HG02884 (cell line): ENCODE results near the gene ARVCF.

Source experiments
- ATAC-seq: cut with Tn5 transposase; IDR thresholded peaks from one replicate; pipeline ENCODE4 v1.9.1; 2021; ENCODE audit warnings: mild to moderate bottlenecking, moderate library complexity; ENCODE audit not compliant: unreplicated experiment

ARVCF gene

DNA sequence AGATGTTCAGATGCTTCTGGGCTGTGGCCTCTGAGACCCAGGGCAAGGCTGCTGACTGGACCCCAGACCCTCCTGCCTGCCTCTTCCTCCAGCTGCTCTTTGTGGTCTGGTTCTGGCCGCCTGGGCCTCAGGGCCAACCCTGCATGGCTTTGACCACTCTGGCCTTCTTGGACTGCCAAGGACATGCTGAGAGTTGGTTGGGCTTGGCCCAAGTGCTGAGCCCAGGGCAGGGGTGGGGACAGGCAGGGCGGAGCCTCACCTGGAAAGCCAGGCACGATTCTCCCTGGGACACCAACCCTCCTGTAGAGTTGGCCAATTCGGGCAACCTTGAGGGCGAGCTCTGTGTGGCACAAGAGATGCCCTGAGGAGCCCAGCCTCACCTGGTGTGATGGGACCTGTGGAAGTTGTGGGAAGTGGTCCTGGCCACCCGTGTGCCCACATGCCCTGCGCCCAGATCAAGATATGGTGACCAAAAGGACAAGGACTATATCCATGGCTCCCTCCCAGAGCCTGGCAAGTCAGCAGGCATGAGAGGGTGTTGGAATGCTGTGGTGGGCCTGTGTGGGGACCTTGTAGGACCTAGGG lies 15.9 kb upstream of the ARVCF start:
- no peak for ATAC-seq

DNA sequence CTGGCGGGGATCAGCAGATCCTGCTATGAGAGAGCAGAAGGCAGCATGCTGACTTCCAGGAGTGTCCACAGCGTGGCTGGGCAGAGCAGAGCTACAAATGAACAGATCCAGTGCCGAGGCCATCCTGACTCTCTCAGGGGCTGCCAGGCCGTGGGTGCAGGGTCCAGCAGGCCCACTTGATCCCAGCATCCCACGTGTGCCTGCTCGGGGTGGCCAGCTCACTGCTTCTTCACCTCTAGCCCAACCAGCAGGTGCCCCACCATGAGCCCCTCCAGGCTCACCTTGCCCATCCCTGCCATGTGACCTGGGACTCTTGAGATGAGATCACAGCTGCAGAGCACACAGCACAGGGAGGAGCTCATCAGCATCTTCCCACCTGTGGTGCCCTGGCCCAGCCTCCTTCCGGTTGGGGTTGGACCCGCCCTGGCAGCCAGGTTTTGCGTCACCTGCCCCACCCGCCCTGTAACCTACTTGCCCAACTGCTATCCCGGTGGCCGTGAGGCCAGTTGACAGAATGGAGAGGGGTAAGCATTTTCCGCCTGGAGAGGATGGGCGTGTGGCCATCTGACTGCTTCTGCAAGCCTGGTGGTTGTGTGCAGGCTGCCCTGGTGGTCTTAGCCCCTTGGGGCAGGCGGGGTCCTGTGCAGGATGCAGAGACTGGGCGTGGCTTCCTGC lies 15.2 kb upstream of the ARVCF start:
- ATAC-seq = no peak

DNA sequence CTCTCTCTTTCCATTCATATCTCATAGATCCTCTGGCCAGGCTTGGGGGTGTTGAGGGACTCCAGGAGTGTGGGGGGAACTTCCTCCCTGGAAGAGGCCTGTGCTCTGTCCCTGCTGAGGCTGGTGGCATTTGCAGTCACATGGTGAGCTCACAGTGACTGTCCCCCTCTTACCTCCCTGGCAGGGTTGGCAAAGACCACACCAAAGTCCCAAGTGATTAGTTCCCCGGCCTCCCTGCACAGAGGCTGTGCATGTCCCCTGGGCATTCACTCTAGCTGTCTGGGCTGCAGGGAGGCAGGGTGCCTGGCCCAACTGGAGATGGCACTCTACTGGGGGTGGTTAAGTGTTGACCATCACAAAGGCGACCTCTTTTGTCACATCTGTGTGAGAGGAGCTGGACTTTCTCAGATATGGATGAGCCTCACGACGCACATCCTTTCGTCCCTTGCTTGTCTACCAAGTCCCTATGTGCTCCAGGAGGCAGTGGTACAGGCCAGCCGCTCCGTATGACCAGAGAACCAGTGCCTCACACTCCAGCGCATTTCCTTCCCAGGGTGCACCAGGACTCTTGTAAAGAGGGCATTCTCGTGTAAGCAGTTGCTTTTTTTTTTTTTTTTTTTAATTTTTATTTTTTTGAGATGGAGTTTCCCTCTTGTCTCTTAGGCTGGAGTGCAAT lies 13.1 kb upstream of the ARVCF start:
- no peak for ATAC-seq

DNA sequence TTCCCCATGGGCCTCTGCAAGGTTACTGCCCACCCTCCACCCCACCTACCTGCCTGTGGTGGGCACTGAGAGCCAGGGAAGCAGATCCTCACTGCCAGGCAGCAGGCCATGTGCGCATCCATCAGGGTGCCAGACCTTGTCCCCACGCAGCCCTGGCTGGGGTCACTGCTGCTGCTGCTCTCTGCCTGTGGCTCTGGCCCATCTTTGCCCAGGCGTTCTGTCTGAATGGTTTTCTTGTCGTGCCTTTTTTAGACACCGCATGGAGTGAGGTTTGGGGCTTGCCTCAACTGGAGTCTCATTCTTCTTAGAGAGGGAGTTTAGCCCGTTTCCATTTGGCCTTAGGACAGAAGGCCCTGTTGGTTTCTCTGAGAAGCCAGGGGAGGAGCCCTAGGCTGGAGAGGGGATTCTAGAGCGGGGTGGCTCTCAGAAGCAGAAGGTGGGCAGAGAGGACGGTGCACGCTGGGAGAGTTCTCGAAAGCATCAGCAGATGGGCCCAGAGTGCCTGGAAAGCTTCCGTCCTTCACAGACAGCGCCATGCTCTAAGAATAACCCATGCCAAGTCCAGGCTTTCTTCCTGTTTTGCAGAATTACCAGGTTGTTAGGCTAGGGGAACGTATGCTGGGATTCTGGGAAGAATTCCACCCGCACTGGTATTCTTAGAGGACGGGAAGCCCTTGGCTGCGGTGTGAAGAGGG lies 12.4 kb upstream of the ARVCF start:
- no peak for ATAC-seq

DNA sequence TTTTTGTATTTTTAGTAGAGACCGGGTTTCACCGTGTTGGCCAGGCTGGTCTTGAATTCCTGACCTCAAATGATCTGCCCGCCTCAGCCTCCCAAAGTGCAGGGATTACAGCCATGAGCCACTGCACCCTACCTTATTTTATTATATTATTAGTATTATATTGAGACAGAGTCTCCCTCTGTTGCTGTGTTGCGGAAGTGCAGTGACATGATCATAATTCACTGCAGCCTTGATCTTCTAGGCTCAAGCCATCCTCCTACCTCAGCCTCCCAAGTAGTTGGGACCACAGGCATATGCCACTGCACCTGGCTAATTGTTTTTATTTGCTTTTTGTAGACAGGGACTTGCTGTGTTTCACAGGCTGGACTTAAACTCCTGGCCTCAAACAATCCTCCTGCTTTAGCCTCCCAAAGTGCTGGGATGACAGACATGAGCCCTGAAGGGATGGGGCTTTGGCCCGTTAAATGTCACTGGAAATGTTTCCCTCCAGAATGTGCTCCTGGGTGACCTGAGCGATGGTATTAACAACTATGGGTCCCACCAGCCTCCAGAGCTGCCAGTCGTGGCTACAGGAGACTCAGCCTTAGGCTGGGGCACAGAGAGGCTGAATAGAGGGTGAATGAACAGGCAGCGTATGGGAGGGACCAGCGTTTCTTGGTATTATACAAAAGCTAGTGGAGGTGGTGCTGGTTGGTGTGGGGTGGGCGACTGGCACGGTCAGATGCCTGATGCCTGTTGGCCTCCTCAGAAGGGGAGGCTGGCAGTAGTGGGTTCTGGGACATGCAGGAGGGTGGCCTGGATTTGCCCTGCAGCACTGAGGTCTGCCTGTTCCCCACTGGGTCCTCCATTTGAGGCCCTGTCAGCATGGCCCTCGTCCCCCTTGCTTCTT lies 11.6 kb upstream of the ARVCF start:
- ATAC-seq = no peak

DNA sequence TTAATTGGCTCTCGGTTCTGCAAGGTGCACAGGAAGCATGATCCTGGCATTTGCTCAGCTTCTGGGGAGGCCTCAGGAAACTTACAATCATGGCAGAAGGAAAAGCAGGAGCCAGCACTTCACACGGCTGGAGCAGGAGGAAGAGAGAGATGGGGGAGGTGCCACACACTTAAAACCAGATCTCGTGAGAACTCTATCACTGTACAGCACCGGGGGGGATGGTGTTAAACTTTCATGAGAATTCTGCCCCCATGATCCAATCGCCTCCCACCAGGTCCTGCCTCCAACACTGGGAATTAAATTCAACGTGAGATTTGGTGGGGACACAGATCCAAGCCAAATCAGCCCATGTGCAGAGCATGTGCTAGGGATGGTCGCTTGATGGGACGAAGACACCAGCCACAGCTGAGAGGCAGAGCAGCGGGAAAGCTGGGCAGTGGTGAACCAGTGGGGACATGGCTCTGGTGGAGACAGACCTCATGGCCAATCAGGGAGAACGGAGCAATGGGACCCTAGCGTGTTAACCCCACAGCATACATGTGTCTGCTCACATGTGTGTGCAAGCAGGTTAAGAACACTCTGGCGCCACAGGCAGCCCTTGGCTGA lies 10.5 kb upstream of the ARVCF start:
- ATAC-seq = no peak

DNA sequence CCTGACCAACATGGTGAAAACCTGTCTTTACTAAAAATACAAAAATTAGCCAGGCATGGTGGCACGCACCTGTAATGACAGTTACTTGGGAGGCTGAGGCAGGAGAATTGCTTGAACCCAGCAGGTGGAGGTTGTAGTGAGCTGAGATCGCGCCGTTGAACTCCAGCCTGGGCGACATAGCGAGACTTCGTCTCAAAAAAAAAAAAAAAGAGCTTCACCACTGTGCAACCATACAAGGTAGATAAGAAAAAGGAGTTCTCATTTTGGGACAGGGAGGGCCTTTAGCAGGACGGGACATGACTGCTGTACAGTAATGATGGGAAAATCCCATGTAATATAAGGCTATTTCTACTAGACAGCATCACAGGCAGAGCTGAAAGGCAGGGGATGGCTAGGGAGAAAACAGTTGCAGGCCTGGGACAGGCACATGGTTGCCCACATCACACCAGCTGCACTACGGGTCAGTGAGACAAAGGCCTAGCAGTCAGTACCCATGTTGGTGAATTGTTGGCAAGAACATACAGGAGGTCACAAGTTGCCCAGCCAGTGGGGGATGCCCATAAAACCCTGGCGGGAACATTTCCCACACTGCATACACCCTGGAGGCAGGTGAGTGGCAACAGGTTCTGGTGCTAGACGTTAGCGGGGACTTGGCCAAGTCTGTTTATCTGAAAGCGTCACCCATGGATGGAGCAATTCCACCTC lies 9.7 kb upstream of the ARVCF start:
- no peak for ATAC-seq

DNA sequence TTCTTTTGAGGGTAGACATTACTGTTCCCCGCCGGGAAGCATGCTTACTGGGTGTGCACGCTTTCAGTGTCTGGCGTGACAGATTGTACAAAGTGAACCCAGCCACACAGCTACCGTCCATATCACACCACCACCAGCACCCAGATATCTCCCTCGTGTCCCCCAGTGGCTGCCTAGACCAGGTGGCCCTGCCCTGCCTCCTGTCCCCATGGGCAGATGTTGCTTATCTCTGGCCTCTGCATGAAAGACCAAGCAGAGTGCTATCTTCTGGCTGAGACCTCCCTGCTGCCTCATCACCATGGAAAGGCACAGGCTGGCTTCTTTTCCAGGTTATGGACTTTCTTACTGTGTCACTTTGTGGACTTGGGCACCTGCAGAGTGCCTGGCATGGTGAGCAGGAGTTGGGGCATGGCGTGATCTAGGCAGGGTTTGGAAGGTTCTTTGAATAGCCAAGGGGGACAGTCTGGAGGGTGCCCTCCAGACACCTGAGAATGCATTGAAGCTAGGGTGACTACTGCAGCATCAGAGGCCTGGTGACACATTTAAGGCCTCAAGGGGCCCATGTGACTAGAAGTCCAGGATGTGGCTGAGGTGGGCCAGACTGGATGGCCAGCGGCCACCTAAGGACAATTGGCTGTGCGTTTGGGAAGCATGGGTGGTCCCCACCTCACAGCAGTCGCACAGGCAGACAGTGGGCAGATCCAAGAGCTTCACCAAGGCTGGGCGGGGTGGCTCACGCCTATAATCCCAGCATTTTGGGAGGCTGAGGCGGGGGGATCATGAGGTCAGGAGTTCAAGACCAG lies 9.0 kb upstream of the ARVCF start:
- no peak for ATAC-seq

DNA sequence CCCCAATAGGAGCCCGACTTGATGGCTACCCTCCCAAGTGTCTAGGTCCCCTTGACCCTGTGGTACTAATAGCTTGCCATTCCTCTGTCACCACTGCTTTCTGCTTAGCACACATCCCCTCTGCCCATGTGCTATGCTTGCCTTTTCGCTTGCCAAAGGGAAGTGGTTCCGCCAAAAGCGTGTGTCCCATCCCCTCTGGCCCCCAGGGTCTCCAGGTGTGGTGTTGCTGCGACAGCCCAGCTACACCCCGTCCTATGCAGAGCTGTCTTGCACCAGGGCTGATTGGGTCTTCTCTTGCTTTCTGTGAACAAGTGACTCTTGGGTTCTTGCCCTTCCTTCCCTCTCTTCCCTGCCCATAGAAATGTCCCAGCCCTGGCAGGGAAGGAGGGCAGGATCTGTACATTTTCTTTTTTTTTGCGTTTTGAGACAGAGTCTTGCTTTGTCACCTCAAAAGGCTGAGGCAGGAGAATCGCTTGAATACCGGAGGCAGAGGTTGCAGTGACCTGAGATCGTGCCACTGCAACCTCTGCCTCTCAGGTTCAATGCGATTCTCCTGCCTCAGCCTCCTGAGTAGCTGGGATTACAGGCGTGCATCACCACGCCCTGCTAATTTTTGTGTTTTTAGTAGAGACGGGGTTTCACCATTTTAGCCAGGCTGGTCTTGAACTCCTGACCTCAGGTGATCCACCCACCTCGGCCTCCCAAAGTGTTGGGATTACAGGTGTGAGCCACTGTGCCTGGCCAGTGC lies 8.2 kb upstream of the ARVCF start:
- ATAC-seq = no peak

DNA sequence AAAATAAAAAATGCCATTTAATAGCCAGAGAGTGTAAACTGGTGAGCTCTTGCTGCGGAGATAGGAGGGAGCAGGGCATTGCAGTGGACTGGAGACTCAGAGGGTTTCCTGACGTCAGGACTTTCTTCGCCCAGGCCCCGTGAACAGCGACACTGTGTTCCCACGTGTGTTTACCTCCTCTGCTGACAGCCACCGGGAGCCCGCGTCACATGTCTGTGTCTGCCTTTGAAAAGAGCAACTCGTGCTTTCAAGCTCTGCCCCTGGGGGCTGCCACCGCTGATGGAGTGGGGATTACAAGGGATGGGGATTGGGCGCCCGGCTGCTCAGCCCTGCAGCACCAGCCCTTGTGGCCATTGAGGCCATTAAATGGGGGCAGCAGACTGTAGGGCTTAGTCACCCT lies 7.6 kb upstream of the ARVCF start:
- no peak for ATAC-seq

DNA sequence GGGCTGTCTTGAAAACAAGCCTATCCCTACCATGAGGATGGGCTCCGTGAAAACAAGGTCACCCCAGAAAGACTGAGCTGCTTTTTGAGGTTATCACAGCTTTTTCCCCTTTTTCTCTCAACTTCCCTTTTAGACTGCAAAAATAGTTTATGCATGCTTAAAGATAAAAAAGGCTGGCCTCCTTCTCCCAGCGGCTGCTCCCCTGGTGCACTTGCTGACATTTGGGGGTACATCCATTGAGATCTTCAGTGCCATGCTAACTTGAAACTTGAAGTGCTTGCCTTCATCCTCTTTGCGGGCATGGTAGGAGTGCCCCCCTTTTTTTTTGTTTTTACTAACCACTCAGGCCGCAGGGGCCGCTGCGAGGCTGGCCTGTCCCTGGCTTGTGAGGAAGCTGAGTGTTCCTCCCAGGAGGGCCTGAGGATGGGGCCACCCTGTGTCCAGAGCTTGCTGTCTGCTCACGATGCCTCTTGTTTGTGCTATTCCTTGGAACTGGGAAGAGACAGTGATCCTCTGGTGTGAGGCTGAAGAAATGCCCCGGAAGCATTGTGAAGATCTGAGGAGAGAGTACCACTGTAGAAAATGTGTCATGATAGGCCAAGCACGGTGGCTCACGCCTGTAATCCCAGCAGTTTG lies 6.5 kb upstream of the ARVCF start:
- no peak for ATAC-seq

DNA sequence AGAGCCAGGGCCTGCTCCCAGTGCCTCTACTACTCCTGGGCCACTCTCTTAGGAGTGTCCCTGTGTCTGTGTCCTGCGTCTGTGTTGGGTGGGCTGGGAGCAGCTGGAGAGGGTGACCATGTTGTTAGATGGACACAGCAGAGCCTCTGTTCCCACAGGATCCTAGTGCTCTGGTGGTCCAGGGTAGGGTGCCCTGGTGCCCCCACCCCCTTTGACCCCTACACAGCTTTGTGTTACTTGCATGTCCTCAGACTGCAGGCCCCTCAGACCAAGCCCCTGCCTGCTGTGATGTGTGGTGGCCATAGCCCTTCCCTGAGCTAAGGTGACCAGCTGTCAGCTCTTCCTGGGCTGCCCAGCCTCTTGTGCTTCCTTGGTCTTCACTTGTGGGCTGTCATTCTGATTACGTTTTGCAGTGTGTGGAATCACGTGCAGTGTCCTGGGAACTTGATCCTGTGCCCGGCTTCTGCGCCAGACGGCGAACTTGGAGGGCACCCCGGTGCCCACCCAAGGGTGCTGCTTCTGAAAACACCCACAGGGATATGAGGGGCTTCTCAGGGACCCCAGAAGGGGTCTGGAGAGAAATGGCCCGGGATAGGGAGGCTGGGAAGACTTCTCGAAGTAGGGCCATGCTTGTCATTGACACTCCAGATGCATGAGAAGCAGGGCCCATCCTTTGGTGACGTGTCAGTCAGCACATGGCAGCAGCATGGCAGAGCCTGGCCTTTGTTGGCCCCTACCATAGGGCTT lies 5.8 kb upstream of the ARVCF start:
- no peak for ATAC-seq

DNA sequence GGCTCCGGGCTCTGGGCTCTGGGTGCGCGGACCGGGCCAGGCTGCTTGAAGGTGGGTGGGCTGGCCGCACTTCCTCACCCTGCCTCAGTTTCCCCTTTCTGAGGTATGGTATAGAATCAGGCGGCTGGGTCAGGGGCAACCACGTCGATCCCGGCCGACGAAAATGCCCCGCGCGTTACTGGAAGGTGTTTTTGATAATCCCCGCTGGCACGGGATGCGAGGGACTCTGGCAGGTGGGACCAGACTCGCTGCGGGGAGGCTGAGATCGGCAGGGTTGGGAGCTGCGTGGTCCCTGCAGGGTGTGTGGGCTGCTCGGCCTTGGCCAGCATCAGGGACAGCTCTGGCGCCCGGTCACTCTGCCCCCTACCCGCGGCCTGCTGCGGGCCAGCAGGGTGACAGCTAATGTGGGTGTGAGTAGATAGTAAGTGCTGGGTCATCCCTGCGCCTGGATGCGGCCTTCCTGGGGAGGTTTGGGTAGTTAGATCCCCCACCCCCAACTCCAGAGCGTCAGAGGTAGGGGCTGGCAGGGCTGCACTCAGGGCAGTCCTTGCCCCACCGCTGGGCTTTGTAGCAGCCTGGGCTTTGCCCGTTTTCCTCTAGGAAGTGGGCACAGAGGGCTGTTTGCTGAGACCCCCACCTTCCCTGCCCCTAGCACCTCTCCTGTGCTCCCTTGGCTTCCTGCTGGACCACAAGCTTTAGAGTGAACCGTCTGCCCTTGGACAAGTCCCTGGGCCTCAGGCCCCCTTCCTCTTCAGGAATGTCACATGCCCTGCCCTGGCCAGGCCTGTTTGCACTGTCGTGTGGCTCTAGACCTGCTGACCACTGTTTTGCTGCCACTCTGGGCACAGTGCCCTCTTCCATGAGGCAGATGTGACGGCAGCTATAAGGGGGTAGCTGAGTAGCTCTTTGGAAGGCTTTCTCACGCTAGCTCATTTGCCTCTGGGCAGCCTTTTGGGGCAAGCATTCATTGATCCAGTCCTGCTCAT lies 4.9 kb upstream of the ARVCF start:
- no peak for ATAC-seq

DNA sequence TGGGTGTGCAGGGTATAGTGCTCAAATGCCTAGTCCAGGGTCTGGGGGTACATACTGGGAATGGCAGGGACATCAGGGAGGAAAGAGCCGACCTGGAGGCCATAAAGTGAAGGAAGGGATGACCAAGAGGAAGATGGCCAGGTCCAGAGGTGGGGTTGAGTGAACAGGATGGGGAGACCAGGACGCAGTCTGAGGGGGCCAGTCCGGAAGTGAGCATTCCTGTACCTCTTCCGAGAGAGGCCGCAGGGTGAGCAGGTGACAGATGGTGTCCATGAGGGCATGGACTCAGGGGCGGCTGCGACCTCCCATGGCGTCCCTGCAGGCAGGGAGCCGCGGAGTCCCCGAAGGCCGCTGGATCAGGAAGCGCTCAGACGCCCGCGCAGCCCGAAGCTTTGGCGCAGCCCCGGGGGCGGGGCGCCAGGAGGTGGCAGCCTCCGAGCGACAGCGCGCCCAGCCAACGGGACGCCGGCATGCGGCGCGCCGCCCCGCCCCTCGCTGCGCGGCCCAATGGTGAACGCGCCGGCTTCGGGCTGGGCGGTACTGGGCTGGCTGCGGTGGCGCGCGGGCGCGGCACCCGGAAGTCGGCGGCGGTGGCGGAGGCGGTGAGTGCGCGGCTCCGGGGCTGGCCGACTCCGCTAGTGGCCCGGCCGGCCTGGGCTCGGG lies 4.0 kb upstream of the ARVCF start, which contains the start of gene TANGO2:
TSS of gene TANGO2 (plus strand) at position 578 of the 663 bp plus-strand sequence. CDS start 15,689 bp downstream, outside the sequence.
- peak; percentile 61 for ATAC-seq
